GM03348 (cell line): ENCODE measurements around the gene SYNPO2.

Experiments used
- DNase-seq: peaks from one replicate; pipeline ENCODE4 v3.0.0; 2012; ENCODE audit warnings: low spot score

Gene SYNPO2

DNA sequence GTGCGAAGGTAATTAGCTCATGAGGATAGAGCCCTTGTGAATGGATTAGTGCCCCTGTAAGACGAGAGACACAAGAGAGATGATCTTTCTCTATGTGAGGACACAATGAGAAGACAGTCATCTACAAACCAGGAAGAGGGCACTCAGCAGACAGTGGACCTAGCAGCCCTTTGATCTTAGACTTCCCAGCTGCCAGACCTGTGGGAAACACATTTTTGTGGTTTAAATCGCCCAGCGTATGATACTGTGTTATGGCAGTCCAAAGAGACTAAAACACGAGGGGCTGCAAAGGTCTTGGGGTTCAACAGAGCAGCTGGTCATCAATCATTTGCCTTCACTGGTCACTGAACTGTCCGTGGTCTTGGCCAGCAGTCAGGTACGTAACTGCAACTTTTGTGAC lies 9.2 kb upstream of the SYNPO2 start:
- no peak for DNase-seq

DNA sequence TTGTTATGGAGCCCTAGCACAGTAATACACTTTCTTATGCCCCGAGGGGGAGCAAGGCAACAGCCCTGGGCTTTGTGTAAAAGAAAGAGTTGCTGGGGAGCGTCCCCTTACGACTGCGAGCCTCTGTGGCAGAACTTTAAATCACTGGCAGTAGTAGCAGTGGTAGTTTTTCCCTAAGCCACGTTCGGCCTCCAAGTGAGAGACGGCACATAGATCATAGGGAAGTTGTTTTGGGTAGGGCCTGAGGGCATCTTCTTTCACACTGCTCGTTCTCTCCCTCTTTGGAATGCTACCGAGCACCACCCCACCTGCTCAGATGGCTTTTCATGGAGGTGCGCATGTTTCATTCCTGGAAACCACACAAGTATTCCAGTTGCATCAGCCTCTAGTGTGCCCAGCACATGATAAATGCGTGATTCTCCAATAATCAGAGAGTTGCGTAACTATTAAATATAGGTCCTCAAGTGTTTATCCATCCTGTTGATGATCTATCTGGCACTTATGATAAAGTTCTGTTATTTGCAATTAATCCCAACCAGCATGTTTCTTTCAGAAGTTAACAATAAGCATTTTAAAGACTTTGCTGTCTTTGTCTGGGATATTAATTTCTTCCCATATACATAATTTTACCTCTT lies 7.0 kb upstream of the SYNPO2 start:
- DNase-seq, result no peak

DNA sequence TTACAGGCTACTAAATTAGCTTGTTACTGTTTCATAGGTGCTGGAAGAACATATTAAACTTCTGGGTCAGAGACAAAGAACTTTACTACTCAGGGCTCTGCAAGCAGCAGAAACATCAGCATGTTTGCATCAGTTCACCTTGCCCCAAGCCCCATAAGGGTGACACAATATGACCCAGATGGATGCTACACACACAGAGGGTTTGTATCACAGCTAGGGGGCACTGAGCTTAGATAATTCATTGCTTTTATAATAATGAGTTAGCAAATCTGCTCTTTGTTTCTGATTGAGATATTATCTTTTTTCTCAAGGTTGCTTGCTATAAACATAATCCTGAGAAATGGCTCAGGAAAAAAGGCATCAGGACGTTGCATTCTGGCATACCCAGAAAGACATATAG lies 4.8 kb upstream of the SYNPO2 start:
- no peak for DNase-seq

DNA sequence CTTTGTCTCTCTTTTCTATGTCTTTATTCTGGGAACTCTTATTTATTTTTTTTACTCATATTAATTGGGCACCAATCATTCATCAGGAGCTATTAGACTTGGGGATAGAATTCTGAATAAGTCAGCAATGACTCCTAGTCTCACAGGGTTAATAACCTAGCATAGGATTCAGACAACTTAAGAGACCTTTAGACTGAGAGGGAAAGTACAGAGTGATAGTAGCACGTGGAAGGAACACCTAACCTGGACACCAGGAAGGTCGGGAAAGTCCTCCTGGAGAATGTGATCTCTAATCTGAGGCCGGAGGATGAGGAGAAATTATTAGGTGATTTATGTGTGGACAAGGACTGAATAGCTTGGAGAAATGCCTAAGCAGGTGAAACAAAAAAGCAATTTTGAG lies 3.9 kb upstream of the SYNPO2 start:
- no peak for DNase-seq

DNA sequence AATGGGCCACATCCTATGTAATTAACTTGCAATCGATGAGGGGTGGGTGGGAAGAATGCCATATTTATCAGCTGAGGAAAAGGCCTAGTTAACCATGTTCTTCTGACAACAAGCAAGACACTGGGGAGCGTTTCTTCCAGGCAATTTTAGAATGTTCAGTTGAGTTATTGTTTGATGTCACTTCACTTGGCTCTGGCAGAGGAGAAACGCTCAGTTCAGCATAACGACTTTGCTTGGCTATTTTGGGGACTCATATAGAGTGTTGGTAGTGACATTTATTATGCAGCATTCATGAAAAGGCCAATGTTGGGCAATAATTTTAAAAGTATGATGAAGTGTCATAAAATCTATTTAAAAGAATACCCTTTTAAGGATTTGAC lies 648 bp downstream of the SYNPO2 start:
- DNase-seq, result no peak

DNA sequence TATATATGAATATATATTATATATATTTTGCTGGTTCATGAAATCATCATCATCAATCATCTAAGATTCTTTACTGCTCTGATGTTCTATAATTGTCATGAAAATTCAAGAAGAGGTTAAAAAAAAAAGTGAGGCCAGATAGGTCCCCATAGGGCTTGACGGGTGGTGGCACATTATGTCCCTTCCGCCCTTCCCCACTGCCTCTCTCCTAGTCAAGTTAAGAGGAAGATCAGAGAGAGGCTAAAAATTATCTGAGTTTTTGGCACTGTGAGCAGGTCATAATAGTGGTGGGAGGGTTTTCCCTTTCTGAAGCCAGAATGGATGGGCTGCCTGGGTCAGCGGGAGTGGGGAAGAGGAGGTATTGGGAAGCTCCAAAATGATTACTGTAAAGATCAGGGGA lies 5.4 kb downstream of the SYNPO2 start:
- no peak for DNase-seq

DNA sequence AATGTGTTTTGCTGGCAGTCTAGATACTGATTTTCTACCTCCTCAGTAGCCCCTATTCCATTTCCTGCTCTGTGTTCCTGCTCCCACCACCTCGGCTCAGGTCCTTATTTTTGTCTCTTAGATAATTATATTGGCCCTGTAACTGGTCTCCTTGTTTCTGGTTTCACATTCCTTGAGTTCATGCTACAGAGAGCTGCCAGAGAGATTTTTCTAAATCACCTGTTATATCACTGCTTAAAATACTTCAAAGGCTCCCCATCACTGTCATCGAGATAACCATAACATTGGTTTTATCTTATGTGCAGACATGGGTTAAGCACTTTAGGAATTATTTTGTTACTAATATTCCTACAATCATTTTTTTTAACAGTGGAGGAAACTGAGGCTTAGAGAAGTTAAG lies 9.6 kb downstream of the SYNPO2 start:
- no peak for DNase-seq

GRCh38 chr4:118898684-118899138 lies 10.1 kb downstream of the SYNPO2 start:
- peak; percentile 52 for DNase-seq

DNA sequence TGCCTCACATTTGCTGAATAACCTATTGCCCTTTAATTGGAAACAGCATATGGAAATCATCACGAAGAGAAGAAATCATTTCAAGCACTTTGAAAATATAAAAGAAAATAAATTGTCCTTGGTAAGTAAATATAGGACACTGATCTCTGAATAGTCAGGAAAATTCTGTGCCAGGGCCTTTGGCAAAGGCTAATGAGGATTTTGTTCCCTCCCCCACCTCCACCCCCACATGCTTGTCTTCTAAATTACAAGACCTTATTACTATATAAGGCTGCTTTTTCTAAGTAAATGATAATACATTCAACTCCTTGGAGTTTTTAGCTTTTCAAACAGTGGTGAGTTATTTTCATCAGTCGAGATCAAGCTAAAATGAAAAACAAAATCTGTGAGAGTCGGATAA lies 15.8 kb downstream of the SYNPO2 start:
- DNase-seq, result no peak

GRCh38 chr4:118904935-118905334 lies 16.3 kb downstream of the SYNPO2 start:
- DNase-seq, result no peak

- DNase-seq, result no peak
Observed at GRCh38 chr4:118905566-118905965, 16.9 kb downstream of the SYNPO2 start.

- DNase-seq, result no peak
Observed at GRCh38 chr4:118909173-118909956, 20.7 kb downstream of the SYNPO2 start.

- DNase-seq, result no peak
Observed at GRCh38 chr4:118910221-118910620, 21.6 kb downstream of the SYNPO2 start.

- peak; percentile 15 for DNase-seq
Observed at GRCh38 chr4:118911238-118911703, 22.6 kb downstream of the SYNPO2 start.

DNA sequence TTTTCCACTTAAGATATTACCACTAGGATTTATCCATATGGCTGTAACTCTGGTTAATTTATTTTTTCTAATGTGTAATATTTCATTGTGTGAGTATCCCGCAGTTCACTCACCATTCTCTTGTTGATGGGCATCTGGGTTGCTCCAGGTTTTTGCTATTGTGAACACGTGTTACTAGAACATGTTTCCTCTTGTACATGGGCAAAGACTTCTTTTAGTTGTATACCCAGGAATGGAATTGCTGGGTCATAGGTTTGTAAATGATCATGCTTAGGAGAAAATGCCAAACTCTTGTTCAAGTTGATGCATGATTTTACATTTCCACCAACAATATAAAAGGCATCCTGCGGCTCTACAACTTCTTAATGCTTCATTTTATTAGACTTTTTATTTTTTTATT lies 26.8 kb downstream of the SYNPO2 start:
- no peak for DNase-seq

DNA sequence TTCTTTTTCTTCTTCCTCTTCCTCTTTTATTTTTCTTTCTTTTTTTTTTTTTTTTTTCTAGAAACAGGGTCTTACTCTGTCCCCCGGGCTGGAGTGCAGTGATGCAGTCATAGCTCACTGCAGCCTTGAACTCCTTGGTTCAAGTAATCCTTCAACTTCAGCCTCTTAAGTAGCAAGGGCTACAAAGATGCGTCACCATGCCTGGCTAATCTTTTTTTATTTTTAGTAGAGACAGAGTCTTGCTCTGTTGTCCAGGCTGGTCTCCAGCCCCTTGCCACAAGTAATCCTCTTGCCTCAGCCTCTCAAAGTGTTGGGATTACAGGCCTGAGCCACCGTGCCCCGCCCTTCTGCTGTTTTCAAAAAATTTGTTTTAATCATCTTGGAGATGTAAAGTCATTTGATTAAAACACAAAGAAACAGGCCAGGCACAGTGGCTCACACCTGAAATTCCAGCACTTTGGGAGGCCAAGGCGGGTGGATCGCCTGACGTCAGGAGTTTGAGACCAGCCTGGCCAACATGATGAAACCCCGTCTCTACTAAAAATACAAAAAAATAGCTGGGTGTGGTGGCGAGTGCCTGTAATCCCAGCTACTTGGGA lies 28.1 kb downstream of the SYNPO2 start:
- DNase-seq, result no peak

DNA sequence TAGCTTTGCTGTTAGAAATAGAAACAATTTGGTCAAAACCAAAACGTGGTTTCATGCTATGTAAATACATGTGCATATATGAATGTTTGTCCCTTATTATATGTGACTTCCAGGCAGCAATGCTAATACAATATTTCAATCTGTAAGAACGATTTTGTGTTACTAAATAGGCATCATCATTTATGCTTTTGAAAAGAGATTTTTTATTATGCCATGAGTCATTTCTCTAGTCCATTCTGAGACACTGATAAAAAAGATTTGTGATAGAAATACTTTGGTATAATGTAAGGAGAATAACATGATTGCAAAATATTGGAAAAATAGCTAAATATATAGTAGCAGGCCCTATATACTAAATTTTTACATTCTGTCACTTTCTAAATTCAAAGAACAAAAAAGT lies 28.9 kb downstream of the SYNPO2 start:
- DNase-seq, result peak; percentile 11

DNA sequence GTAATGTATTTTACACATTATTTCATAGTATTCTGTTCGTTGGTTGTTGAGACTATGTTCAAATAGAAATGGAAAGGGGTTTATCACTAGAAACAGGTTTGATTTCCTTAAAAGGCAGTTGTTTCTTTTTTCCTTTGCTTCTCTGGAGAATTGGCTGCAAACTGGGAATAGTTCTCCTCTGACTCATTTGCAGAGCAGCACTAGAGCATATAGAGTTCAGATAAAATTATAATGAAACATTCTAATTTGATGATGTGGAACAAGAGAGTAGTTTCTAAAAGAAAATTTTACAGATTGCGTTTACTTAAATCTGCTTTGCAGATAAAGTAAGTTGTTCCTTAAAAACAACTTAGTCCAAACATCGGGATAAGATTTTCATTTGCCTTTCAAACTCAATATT lies 29.7 kb downstream of the SYNPO2 start:
- peak; percentile 73 for DNase-seq

- no peak for DNase-seq
Observed at GRCh38 chr4:118920247-118920646, 31.6 kb downstream of the SYNPO2 start.

- no peak for DNase-seq
Observed at GRCh38 chr4:118921786-118922185, 33.1 kb downstream of the SYNPO2 start.

GRCh38 chr4:118923891-118924290 lies 35.2 kb downstream of the SYNPO2 start:
- DNase-seq, result no peak

GRCh38 chr4:118927974-118928373 lies 39.3 kb downstream of the SYNPO2 start:
- DNase-seq, result no peak

GRCh38 chr4:118930255-118930654 lies 41.6 kb downstream of the SYNPO2 start:
- no peak for DNase-seq
